Neural progenitor cell (in vitro differentiated cells): Measurements from ENCODE around the gene HMGB3. TPM values are rescaled to one million over a fixed set of nuclear protein-coding genes. Genes with fewer than 3 reads are reported as not detected.
A peak's percentile ranks its signal among the peaks of the same experiment; 100 is the strongest.

Experiments
- DNase-seq: peaks from one replicate; pipeline ENCODE4 v3.0.0-alpha.2; 2016; ENCODE audit warnings: low spot score
- H2AFZ ChIP-seq: fragments of 200-600 bp; sonication (generic); replicated peaks from 2 replicates; pipeline ENCODE4 v1.6.1; 2016; ENCODE audit warnings: antibody characterized with exemption
- H3F3A ChIP-seq: fragments of 200-600 bp; sonication (generic); 2 replicates; pipeline ENCODE4 v1.6.1; 2016; ENCODE audit warnings: antibody characterized with exemption, low read depth
- H3K27ac ChIP-seq: fragments of 200-600 bp; sonication (generic); 2 replicates; pipeline ENCODE4 v1.5.1; 2016; ENCODE audit warnings: mild to moderate bottlenecking
- H3K27me3 ChIP-seq: fragments of 200-600 bp; sonication (generic); 2 replicates; pipeline ENCODE4 v1.6.1; 2016; ENCODE audit warnings: mild to moderate bottlenecking, moderate library complexity
- H3K36me3 ChIP-seq: fragments of 200-600 bp; sonication (generic); 2 replicates; pipeline ENCODE4 v1.5.1; 2016
- H3K4me1 ChIP-seq: fragments of 200-600 bp; sonication (generic); 2 replicates; pipeline ENCODE4 v1.6.1; 2016; ENCODE audit warnings: mixed run types
- H3K4me2 ChIP-seq: fragments of 200-600 bp; sonication (generic); 2 replicates; pipeline ENCODE4 v1.6.1; 2016
- H3K4me3 ChIP-seq: fragments of 200-600 bp; sonication (generic); 2 replicates; pipeline ENCODE4 v1.5.1; 2016
- H3K79me2 ChIP-seq: fragments of 200-600 bp; sonication (generic); 2 replicates; pipeline ENCODE4 v1.6.1; 2016; ENCODE audit warnings: low read depth
- H3K9ac ChIP-seq: fragments of 200-600 bp; sonication (generic); 2 replicates; pipeline ENCODE4 v1.6.1; 2016
- H3K9me3 ChIP-seq: fragments of 200-600 bp; sonication (generic); 2 replicates; pipeline ENCODE4 v1.5.1; 2016; ENCODE audit warnings: low read depth
- H4K20me1 ChIP-seq: fragments of 200-600 bp; sonication (generic); 2 replicates; pipeline ENCODE4 v1.6.1; 2016; ENCODE audit warnings: low read depth
- H3K27ac Mint-ChIP-seq: 3 replicates; pipeline ENCODE4 v1.8.0; 2021; ENCODE audit warnings: mixed read lengths
- H3K27me3 Mint-ChIP-seq: 2 replicates; pipeline ENCODE4 v1.8.0; 2022; ENCODE audit warnings: low read depth, mild to moderate bottlenecking, inconsistent platforms, moderate library complexity, mixed read lengths; ENCODE audit not compliant: insufficient read depth
- H3K36me3 Mint-ChIP-seq: 3 replicates; pipeline ENCODE4 v1.8.0; 2021; ENCODE audit warnings: mixed read lengths
- H3K4me1 Mint-ChIP-seq: 3 replicates; pipeline ENCODE4 v1.8.0; 2021; ENCODE audit warnings: mixed read lengths
- H3K4me3 Mint-ChIP-seq: 3 replicates; pipeline ENCODE4 v1.8.0; 2021; ENCODE audit warnings: mild to moderate bottlenecking, moderate library complexity, mixed read lengths
- H3K9me3 Mint-ChIP-seq: 3 replicates; pipeline ENCODE4 v1.8.0; 2020; ENCODE audit warnings: mixed read lengths
- CTCF ChIP-seq: fragments of 200-600 bp; sonication (generic); IDR thresholded peaks from 2 replicates; pipeline ENCODE4 v1.5.1; 2017; ENCODE audit warnings: antibody characterized with exemption, mild to moderate bottlenecking
- EZH2 ChIP-seq: fragments of 200-600 bp; sonication (generic); IDR thresholded peaks from 2 replicates; pipeline ENCODE4 v1.6.1; 2017; ENCODE audit warnings: antibody characterized with exemption, mild to moderate bottlenecking, moderate library complexity
- EZH2phosphoT487 ChIP-seq: fragments of 200-600 bp; sonication (generic); IDR thresholded peaks from 2 replicates; pipeline ENCODE4 v1.6.1; 2017; ENCODE audit warnings: antibody characterized with exemption
- total RNA-seq: library from RNA; depleted of rRNA; stranded (reverse); fragments of >200 nt; gene quantifications from 2 replicates; pipeline ENCODE4 v1.2.3, GENCODE V29; 2015; ENCODE audit warnings: low replicate concordance

The HMGB3 gene
- total RNA-seq, 1 donor from 2014 or later, result 187 TPM

- no peak overlapping the region for H3K27ac ChIP-seq
- no peaks in the 10 kb centered on the region for H3K36me3 ChIP-seq
- Mint-ChIP-seq H3K9me3 (peaks cover 5% of the 10 kb centered on the region), H3K4me1 (peaks cover 2% of the 10 kb centered on the region), H3K36me3 (no peaks in the 10 kb centered on the region), H3K27me3 (peaks cover 5% of the 10 kb centered on the region), H3K4me3 (no peak overlapping the region), H3K27ac (no peak overlapping the region)
- H3K79me2 ChIP-seq, result no peaks in the 10 kb centered on the region
- peak overlapping the region; percentile 2 for H2AFZ ChIP-seq
- H3K9me3 ChIP-seq, result no peaks in the 10 kb centered on the region
- no peaks in the 10 kb centered on the region for H3K4me1 ChIP-seq
- no peaks in the 10 kb centered on the region for H3F3A ChIP-seq
- no peak for DNase-seq
- no peak for TF ChIP-seq EZH2phosphoT487
- TF ChIP-seq EZH2, result no peak
- TF ChIP-seq CTCF, result no peak
- H3K4me2 ChIP-seq, result no peak overlapping the region
- no peaks in the 10 kb centered on the region for H4K20me1 ChIP-seq
- H3K27me3 ChIP-seq, result no peaks in the 10 kb centered on the region
- H3K9ac ChIP-seq, result no peak overlapping the region
- no peak overlapping the region for H3K4me3 ChIP-seq
These were observed 16.9 kb upstream of the HMGB3 start for GRCh38 chrX:150966235-150966634.

- Histone ChIP-seq H3K4me3 (no peak overlapping the region), H3K9me3 (no peaks in the 10 kb centered on the region), H3K79me2 (no peaks in the 10 kb centered on the region), H2AFZ (no peak overlapping the region), H4K20me1 (no peaks in the 10 kb centered on the region), H3F3A (no peaks in the 10 kb centered on the region), H3K27ac (no peak overlapping the region), H3K27me3 (no peaks in the 10 kb centered on the region), H3K9ac (no peak overlapping the region), H3K36me3 (no peaks in the 10 kb centered on the region), H3K4me2 (no peak overlapping the region), H3K4me1 (no peaks in the 10 kb centered on the region)
- Mint-ChIP-seq H3K9me3 (peaks cover 8% of the 10 kb centered on the region), H3K27ac (no peak overlapping the region), H3K27me3 (peaks cover 5% of the 10 kb centered on the region), H3K4me1 (peaks cover 2% of the 10 kb centered on the region), H3K36me3 (no peaks in the 10 kb centered on the region), H3K4me3 (no peak overlapping the region)
- TF ChIP-seq EZH2phosphoT487 (no peak), CTCF (no peak), EZH2 (no peak)
- DNase-seq, result no peak
These were observed 16.4 kb upstream of the HMGB3 start for GRCh38 chrX:150966742-150967141.

GRCh38 chrX:150967786-150968185 is 15.3 kb upstream of the HMGB3 start:
- H3K9me3 Mint-ChIP-seq, result peaks cover 12% of the 10 kb centered on the region
- no peaks in the 10 kb centered on the region for H3K79me2 ChIP-seq

More at GRCh38 chrX:150967786-150968185, 15.3 kb upstream of the HMGB3 start:
- Histone ChIP-seq H3K36me3 (no peaks in the 10 kb centered on the region), H3K27me3 (no peaks in the 10 kb centered on the region), H3F3A (no peaks in the 10 kb centered on the region), H3K4me3 (no peak overlapping the region), H3K4me2 (no peak overlapping the region), H4K20me1 (no peaks in the 10 kb centered on the region), H3K9me3 (no peaks in the 10 kb centered on the region), H2AFZ (no peak overlapping the region), H3K9ac (no peak overlapping the region), H3K4me1 (no peaks in the 10 kb centered on the region), H3K27ac (no peak overlapping the region)
- Mint-ChIP-seq H3K4me1 (peaks cover 2% of the 10 kb centered on the region), H3K27me3 (peaks cover 7% of the 10 kb centered on the region), H3K36me3 (no peaks in the 10 kb centered on the region), H3K4me3 (no peak overlapping the region), H3K27ac (no peak overlapping the region)
- TF ChIP-seq CTCF (no peak), EZH2phosphoT487 (no peak), EZH2 (no peak)
- no peak for DNase-seq
